CD4-positive, alpha-beta T cell treated with Interleukin-17A for 4 hours (primary cell): ENCODE results near the gene CD36.
"Not testable (repeated sequence)": the region's sequence is repeated elsewhere in the genome, so short reads cannot be mapped to it uniquely, and the experiment has no call there.

Experiments used
- DNase-seq: peaks from one replicate; pipeline ENCODE4 v3.0.0-alpha.2; 2020; ENCODE audit warnings: mixed read lengths

The CD36 gene

DNA sequence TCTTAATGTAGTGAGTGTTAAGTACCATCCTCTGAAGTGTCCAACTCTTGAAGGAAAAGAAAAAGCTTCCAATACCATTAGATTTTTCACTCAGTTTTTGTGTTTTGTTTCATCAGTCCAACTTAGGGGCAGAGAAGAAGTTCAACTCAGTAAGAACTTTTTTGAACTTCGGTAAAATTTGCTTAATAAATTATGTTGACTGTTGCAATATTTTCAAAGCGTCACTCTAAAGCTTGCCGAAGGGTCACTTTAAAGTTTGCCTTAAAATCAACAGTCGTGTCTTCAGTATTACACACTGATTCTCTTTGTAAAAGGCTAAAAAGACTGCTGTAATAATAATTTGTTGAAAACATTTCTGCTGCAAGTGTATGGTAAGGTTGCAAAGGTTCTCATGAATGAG lies 17.6 kb downstream of the CD36 start:
- no peak for DNase-seq

DNA sequence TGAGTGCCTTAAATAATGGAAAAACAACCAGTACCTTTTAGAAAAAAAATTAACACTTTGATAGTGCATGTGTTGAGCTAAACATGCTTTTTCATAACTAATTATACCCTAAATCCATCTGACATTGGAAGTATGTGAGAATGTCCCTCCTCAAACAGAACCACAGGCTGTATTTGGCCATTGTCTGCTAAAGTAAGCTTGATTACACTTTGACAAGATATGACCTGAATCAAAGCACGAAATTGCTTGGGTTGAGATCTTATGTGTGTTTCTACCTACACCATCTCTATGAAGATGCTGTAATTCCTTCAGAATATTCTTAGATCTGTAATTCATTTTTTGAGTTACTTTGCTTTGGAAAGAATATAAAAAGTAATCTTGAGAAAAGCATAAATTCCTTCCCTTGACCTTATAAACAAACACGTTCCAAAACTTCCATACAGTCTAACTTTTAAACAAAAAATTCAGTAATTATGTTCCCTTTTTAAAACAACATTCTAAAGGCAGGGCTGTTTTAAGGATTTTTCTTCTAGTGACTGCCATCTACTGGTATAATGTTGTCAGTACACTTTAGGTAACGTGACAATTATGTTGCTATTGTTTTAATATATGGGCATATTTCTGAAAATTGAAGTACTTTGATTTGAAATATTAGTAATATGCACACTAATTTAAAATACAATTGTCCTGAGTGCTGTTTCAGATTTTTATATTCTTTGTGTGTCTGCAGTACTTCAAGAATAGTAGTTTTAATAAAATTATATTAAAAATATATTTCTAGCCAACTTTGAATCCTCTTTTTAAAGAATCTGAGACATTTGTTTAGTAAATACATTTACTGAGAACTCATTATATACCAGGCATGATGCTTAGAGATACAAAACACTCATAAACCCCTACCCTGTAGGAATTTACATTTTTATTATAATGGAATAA lies 20.9 kb downstream of the CD36 start:
- no peak for DNase-seq

DNA sequence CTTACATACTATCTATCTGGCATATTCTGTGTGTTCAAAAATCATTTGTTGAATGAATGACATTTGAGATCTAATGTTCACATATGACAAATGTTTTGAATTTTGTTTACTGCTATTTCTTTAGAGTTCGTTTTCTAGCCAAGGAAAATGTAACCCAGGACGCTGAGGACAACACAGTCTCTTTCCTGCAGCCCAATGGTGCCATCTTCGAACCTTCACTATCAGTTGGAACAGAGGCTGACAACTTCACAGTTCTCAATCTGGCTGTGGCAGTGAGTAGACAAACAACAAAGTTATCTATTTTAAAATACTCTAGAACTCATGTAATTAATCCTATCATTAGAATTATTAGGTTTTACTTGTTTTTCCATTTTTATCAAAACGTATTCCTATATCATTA lies 22.5 kb downstream of the CD36 start:
- no peak for DNase-seq

DNA sequence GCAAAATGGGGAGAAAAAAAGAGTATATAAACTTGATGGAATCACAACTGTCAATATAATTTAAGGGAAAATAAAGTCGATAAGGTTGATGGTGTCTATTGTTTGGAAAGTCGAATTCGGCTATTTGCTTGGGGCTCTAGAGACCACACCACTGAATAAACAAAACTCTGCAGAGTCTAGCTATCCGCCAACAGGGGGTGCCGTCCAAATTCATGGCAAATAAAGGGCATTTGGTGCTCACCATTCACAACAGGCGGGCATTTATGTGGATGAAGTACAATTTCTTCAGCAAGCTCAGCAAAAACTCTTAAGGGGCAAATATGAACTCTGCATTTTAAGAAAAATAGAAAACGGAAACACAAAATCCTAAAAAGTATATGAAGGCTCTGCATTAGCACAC lies 23.3 kb downstream of the CD36 start:
- no peak for DNase-seq

DNA sequence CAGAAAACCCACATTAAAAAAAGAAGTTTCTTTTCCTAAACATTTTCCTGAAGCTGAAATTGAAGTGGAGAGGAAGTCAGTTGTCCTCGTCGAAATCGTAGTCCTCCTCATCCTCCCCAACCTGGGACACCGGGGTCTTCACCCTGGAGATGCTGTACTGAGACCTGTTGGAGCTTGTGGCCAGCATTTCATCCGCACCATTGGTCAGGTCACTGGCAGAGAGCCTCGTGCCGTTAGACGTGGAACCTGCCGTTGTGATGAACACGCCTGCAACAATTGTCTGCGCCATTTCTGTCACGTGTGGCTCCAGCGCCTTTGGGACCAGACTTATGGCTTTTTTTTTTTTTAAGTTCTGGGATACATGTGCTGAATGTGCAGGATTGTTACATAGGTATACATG lies 23.8 kb downstream of the CD36 start:
- no peak for DNase-seq

DNA sequence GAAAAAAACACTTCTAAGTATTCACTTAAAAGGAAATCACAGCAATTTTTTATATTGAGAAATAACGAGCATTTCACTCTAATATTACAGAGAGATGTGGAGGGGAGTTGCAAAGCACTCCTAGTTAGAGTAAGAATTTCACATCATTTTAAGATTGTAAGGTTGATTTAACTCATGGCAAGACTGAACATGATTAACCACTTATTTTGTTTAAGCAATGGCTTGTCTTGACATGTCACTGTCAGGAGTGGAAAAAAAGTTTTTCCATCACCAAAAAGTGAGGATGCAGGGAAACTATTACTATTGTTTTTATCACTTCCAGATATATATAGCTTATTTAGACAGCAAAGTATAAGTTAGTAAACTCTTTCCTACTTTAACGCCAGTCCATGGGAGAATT lies 27.1 kb downstream of the CD36 start:
- no peak for DNase-seq

DNA sequence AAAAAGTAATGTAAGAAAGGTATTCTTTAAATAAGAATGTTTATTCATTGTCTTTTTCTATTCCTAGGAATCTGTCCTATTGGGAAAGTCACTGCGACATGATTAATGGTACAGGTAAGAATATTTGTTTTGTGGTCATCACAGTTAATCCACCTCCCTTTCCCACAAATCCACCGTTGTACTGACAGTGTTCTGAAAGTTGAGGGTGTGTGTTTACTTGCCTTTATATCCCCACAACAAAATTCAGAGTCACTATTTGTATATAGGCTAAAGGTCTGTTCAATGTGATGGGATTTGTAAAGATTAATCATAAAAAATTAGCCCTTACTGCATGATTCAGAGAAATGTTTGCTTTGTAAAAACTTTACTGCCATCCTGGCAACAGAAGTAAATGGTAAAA lies 27.9 kb downstream of the CD36 start:
- DNase-seq = no peak

DNA sequence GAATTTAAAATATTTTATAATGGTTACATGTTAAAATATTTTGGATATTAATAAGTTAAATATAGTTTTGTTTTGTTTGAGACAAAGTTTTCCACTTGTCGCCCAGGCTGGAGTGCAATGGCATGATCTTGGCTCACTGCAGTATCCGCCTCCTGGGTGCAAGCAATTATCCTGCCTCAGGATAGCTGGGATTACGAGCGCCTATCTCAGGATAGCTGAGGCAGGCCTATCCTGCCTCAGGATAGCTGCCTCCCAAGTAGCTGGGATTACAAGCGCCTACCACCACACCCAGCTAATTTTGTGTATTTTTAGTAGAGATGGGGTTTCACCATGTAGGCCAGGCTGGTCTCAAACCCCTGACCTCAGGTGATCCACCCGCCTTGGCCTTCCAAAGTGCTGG lies 30.9 kb downstream of the CD36 start:
- DNase-seq = not testable (repeated sequence)

DNA sequence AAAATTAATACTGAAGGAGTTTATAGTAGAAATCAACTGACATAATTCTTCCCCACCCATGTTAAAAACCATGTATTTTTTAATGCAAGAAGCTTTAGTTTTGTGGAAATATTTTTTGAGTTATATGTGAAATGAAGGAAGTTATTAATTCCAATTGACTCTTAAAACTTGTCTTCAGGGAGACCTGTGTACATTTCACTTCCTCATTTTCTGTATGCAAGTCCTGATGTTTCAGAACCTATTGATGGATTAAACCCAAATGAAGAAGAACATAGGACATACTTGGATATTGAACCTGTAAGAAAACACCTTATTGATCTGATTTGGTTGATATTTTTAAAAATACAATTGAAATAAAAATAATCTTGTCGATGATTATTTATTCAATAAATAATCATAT lies 33.3 kb downstream of the CD36 start:
- no peak for DNase-seq

DNA sequence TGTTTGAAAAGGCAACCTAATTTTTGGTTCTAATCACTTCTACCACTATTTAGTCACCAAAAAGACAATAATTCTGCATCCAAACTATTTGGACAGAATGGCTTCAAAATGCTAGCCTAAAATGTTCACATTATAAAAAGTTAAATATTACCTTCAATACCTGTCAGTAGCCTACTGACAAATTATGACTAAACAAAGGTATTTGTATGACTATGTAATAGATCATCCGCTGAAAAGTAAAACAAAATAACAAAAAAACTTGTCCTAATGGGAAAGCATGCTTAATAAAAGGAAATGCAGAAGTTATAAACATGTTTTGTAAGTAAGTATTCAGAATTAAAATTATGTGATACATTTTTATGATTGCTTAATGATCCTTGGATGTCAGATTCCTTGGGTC lies 36.6 kb downstream of the CD36 start:
- no peak for DNase-seq

DNA sequence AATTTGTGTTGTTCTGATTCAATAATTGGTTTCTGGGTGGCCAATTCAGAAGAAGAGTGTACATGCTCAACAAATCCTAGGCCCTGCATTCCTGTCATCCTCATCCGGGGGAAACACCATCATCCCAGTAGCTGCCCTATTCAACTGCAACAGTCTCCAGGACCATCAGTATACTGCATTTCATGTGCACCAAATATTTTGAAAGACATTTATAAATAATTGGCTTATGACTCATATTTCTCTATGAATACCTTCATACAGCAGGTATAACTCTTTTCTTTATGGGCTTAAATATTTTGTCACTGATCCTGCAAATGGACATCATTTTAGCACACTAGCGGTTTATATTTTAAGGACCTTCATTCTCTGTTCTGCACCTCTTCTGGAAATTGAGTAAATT lies 38.0 kb downstream of the CD36 start:
- no peak for DNase-seq

DNA sequence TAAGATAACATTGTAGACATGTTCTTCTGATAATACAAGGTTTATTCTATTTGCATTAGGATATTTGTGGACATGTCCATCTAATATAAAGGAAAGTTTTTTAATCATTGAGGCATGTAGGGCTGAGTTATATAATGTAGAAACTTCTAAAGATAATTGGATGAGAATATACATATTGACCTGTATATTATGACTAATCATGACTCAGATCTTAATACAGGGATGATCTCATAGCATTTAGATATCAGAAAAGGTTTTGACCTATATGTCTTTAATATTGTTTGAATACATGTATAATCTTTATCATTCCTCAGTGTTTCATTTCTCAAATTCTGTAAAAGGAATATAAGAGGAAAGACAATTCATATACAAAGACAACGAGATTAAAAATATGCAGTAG lies 39.2 kb downstream of the CD36 start:
- DNase-seq = no peak

DNA sequence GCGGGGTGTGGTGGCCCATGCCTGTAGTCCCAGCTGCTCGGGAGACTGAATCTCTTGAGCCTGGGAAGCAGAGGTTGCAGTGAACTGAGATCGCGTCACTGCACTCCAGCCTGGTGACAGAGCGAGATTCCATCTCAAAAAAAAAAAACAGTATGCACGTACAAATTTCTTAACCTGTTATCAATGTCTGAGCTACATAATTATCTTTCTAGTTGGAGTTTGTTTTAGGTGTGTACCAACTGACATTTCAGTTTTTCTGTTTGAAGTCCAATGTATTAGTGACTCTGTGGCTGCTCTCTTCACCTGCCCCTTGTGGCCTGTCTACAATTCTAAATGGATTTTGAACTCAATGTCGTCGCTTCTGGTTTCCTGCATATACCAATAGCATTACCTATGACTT lies 40.3 kb downstream of the CD36 start:
- no peak for DNase-seq

DNA sequence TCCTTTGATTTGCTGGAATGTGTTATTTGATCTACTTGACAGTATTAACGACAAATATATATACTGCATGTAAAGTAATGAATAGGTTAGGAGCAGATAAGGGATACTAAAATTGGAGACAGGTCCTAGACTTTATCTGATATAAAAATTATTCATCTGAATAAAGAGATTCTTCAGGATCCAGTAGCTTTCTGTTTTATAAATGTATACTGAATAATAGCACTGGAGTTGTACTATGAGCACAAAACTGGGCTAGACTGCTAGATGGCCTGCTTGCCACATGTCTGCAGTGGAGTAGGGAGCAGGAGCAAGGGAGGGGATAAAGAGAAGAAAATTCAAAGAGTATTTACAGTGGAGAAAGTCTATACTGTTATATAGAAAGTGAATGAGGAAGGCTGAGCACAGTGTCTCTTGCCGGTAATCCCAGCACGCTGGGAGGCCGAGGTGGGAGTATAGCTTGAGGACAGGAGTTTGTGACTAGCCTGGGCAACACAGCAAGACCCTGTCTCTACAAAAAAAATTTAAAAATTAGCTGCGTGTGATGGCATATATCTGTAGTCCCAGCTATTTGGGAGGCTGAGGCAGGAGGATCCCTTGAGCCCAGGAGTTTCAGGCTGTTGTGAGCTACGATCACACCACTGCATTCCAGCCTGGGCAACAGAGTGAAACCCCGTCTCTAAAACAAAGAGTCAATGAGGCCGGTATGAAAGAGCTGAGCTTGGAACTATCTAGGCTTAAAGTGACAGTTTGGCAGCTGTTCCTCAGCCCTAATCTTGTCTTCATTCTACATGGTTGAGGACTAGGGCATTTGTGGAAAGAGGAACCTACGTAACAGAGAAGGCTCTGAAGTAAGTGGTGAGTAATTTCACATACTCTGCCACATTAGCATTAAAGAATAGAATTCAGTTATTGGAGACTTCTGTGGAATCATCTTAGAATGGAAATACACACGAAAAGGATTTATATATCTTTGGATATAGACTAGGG lies 41.8 kb downstream of the CD36 start:
- DNase-seq = no peak

DNA sequence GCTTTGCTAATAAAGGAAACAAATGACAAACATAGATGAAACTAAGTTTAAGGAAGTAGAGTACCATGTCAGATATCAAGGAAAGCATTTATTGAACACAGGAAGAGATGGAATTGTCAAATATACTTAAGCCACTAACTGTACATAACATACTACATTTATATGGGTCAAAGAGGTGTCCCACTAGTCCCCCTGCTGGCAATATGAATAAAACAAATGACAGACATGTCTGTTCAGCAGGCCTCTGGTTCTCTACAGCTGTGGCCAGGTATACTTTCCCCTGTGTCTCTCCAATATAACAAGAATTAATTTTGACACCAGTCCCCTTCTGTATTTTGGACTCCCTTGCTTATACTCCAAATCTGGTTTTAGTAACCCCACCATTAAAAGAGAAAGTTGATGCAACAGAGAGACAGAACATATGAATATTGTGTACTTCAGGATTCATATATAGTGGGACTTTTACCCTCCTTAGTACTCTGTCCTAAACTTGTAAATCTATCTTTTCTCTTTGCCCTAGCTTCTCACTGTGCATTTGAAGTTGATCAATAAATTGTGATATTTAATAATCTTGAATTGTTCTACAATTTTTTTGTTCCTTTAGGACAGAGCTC lies 42.9 kb downstream of the CD36 start:
- no peak for DNase-seq

DNA sequence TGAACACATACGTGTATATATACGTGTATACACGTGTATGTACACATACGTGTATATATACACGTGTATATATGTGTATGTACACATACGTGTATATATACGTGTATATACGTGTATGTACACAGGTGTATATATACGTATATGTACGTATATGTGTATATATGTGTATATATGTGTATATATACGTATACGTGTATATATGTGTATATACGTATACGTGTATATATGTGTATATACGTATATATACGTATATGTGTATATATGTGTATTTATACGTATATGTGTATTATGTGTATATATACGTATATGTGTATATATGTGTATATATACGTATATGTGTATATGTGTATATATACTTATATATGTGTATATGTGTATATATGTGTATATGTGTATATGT lies 44.3 kb downstream of the CD36 start:
- no peak for DNase-seq

DNA sequence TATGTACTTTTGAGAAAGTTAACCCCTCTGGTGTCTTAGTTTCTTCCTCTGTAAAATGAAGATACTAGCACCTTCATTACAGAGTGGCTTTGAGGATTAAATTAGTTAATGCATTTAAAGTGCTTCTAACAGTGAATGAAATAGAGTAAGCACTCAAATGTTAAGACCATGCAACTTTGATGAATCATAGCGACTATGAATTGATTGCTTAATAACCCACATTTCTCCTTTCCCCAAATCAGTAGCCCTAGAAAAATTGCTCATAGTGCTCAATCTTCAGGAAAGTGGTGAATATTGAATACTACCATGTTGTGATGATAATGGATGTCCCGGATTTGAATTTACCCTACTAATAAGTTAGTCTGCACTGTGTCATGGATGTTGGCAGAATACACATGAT lies 48.1 kb downstream of the CD36 start:
- no peak for DNase-seq

DNA sequence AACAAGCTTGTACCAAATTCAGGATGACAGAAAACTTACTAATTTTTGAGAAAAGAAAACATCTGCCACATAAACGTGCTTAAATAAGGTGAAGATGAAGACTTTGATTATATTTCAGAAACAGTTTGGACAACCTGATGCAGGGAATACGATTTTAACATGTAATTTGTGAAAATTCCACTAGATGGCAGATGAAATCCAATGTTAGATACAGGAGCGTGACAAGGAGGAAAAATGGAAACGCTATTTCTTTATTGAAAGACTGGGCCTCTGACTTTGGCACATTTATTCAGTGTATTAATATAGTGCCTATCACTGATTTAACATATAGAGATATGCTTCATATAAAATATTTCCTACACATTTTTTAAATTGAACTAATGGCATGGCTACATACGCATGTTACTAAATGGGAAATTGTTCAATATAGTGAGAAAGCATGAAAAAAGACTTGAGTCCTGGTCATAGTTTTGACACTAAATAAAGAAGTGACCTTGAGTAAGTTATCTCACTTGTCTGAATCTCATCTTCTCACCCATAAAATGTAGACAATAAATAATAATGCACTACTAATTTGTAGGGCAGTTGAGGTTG lies 60.7 kb downstream of the CD36 start:
- no peak for DNase-seq

DNA sequence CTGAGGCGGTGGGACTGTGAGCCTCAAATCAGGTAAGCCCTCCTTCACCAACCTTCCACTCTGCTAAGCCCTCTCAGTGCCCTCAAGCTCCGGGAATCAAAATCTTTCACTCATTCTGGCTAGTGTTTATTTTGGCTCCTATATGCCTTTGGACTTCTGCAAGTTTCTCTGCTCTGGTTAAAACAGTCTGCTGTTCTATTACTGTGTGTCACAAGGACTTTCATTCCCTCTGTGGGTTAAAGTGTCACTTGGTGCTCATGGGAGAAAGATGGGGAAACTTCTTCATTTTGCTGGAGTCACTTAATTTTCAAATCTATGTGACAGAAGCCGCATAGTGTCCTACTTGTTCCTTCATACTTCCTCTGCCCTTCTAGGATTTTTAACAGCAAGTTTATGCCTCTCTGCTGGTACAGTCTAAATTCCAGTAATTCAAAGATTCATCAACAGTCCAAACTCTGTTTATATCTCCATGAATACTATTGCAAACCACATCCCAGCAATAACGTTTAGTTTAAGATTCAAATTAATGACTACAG lies 61.3 kb downstream of the CD36 start:
- no peak for DNase-seq

DNA sequence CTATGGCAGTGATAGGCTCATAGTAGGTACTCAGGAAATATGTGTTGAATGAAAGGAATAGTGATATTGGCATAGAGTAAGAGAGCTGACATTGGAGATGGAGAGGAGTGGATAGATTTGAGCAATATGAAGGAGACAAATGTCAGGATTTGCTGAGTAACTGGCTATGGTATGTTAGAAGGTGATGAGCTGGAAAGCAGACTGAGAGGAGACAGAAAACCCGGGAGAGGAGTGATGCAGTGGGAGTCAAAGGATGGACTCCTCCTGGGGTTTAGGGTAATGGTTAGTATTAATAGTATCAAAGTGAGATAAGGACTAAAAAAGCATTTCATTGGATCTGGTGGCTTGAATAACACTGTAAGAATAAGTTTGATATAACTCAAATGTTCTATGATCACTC lies 64.8 kb downstream of the CD36 start:
- no peak for DNase-seq

DNA sequence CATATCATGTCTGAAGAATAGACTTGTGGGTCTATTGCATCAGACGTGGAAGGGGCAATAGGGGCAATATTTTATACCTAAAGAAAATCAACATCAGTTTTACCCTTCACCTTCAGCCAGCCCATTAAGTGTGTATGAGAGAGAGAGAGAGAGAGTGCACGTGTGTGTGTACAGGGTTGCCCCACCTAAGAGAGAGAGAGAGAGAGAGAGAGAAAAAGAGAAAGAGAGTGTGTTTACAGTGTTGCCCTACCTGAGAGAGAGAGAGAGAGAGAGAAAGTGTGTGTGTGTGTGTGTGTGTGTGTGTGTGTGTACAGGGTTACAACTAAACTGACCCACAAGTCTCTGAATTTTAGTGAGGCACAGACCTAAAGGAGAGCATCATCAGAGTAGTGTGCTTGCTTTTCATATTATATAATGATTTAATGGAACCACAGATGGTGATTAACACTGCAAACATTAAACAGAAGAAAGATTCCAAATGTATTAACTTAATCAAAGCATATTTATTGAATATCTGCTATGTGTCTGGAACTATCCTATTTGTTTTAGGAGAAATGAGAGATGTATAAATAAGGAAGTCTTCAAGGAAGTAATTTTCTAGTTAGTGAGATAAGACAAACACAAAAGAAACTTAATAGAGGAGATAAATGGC lies 66.8 kb downstream of the CD36 start:
- DNase-seq = no peak

DNA sequence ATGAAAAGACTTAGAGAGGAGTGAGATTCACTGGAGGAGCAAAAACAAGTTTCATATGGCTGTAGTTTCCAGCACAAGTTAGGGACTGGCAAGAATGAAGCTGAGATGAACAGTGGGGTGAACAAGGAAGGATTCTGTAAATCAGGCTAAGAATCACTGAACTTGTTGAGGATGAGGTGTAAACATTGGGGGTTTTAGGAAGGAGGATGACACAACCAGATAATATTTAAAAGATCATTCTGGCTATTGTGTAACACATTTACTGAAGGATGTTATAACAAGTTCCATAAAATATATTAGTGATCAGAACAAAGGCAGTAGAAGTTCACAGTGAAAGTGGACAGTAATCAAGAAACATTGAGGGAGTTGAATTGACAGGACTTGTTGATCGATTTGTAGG lies 68.9 kb downstream of the CD36 start:
- no peak for DNase-seq
